Tibial nerve (tissue), 4 donors: Measurements from ENCODE around the gene WNT6. TPM values are rescaled to one million over a fixed set of nuclear protein-coding genes. Genes with fewer than 3 reads are reported as not detected.

ENCODE experiments used
- DNase-seq, 2 donors: peaks; one replicate each; pipeline ENCODE4 v3.0.0-alpha.2; 2019; ENCODE audit warnings: low spot score in 2 of 2
- H3K27ac ChIP-seq, 4 donors: fragments of 200-600 bp; sonication (generic) in 3 of 4; one replicate each; pipeline ENCODE4 v1.5.1; 2017 to 2019; ENCODE audit warnings: mild to moderate bottlenecking in 1 of 4
- H3K27me3 ChIP-seq, 2 donors: fragments of 200-600 bp; sonication (generic) in 1 of 2; one replicate each; pipeline versions ENCODE4 v1.5.1 to v1.6.0; 2017 to 2019
- H3K36me3 ChIP-seq, 3 donors: fragments of 200-600 bp; sonication (generic); one replicate each; pipeline ENCODE4 v1.5.1; 2018 to 2019
- H3K4me1 ChIP-seq, 4 donors: fragments of 200-600 bp; sonication (generic) in 3 of 4; one replicate each; pipeline ENCODE4 v1.5.1; 2017 to 2019
- H3K4me3 ChIP-seq, 4 donors: fragments of 200-600 bp; sonication (generic) in 3 of 4; one replicate each; pipeline ENCODE4 v1.5.1; 2017 to 2019; ENCODE audit warnings: mild to moderate bottlenecking in 1 of 4, moderate library complexity in 1 of 4
- H3K9me3 ChIP-seq, 4 donors: fragments of 200-600 bp; sonication (generic) in 3 of 4; one replicate each; pipeline ENCODE4 v1.5.1; 2017 to 2019
- EP300 ChIP-seq, 2 donors: sonication (generic); formaldehyde crosslinking; IDR thresholded peaks; one replicate each; pipeline ENCODE4 v1.6.1; 2017; ENCODE audit warnings: antibody characterized with exemption in 2 of 2, mild to moderate bottlenecking in 1 of 2
- POLR2A ChIP-seq, 2 donors: fragments of 450-650 bp; IDR thresholded peaks; one replicate each; pipeline ENCODE4 v1.6.1; 2017; ENCODE audit warnings: antibody characterized with exemption in 2 of 2, mild to moderate bottlenecking in 2 of 2, moderate library complexity in 2 of 2
- WGBS, 2 donors: methylation state at CpG; one replicate each; pipeline ENCODE4 v1.1.5; 2018; 5-methylcytosine and 5-hydroxymethylcytosine counted together
- total RNA-seq, 4 donors: library from RNA; depleted of rRNA; stranded (reverse); fragments of >200 nt; gene quantifications; one replicate each; pipeline ENCODE4 v1.1.0, GENCODE V29; 2016
- TF ChIP-seq, protein P1 (sequence below), 5 experiments: fragments of 200-600 bp in 3 of 5; fragments of 450-650 bp in 2 of 5; sonication (generic) in 3 of 5; IDR thresholded peaks; one replicate each; pipeline ENCODE4 v1.5.1; 2016 to 2019; ENCODE audit warnings: antibody characterized with exemption in 5 of 5, mild to moderate bottlenecking in 3 of 5, moderate library complexity in 2 of 5

The WNT6 gene
- total RNA-seq, 4 donors from 2014 or later = 26.1 to 81.5 (median 48.2) TPM

DNA sequence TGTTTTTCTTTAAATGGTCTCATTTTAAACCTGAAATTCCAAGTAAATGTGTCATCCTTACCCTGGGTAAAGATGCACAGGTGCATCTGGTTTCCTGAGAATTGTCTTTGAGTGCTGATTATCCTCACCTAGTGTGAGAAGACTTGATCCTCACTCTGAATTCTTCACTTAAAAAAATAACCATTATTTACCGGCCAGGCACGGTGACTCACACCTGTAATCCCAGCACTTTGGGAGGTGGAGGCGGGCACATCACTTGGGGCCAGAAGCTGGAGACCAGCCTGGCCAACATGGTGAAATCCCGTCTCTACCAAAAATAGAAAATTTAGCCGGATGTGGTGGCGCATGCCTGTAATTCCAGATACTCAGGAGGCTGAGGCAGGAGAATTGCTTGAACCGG, 9.9 kb upstream of the WNT6 start:
- WGBS, 2 donors = 78 to 82% methylated on average over 7 of the region's 7 CpGs
- H3K27me3 ChIP-seq = peaks cover 0 to 46% of the 10 kb centered on the region in 2 donors
- H3K4me1 ChIP-seq = peaks cover 0 to 17% (median 0%) of the 10 kb centered on the region in 4 donors
- no peak overlapping the region for H3K4me3 ChIP-seq
- no peak overlapping the region for H3K27ac ChIP-seq
- no peaks in the 10 kb centered on the region for H3K9me3 ChIP-seq
- no peaks in the 10 kb centered on the region for H3K36me3 ChIP-seq
- TF ChIP-seq, protein P1, sequence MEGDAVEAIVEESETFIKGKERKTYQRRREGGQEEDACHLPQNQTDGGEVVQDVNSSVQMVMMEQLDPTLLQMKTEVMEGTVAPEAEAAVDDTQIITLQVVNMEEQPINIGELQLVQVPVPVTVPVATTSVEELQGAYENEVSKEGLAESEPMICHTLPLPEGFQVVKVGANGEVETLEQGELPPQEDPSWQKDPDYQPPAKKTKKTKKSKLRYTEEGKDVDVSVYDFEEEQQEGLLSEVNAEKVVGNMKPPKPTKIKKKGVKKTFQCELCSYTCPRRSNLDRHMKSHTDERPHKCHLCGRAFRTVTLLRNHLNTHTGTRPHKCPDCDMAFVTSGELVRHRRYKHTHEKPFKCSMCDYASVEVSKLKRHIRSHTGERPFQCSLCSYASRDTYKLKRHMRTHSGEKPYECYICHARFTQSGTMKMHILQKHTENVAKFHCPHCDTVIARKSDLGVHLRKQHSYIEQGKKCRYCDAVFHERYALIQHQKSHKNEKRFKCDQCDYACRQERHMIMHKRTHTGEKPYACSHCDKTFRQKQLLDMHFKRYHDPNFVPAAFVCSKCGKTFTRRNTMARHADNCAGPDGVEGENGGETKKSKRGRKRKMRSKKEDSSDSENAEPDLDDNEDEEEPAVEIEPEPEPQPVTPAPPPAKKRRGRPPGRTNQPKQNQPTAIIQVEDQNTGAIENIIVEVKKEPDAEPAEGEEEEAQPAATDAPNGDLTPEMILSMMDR (IDR thresholded peaks at IDR 0.05) = no peak
- TF ChIP-seq POLR2A (IDR thresholded peaks at IDR 0.05) (no peak), EP300 (IDR thresholded peaks at IDR 0.05) (no peak)
- no peak for DNase-seq

DNA sequence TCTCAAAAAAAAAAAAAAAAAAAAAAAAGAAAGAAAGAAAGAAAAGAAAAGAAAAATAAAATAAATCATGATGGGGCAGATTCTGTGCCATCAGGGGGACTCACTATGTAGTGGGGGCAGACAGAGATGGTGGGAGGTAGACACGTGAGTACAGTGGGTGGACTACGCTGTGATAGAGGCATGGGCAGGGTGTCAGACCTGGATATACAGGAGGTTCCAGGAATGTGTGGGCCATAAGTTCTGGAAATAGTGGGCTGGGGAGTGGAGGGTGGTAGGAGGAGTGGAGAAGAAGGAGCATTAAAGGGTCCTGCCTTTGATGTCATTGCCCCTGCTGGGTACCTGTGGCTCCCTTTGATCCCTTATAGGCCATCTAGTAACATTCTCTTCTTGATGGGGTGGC, 8.8 kb upstream of the WNT6 start:
- 74 to 81% methylated on average over 2 of the region's 2 CpGs for WGBS, 2 donors
- no peaks in the 10 kb centered on the region for H3K36me3 ChIP-seq
- TF ChIP-seq, protein P1 (IDR thresholded peaks at IDR 0.05) = no peak
- TF ChIP-seq POLR2A (IDR thresholded peaks at IDR 0.05) (no peak), EP300 (IDR thresholded peaks at IDR 0.05) (no peak)
- H3K4me1 ChIP-seq = peaks cover 0 to 20% (median 0%) of the 10 kb centered on the region in 4 donors
- H3K27me3 ChIP-seq = peaks cover 0 to 51% of the 10 kb centered on the region in 2 donors
- H3K9me3 ChIP-seq = no peaks in the 10 kb centered on the region
- DNase-seq = no peak
- no peak overlapping the region for H3K27ac ChIP-seq
- H3K4me3 ChIP-seq = no peak overlapping the region

DNA sequence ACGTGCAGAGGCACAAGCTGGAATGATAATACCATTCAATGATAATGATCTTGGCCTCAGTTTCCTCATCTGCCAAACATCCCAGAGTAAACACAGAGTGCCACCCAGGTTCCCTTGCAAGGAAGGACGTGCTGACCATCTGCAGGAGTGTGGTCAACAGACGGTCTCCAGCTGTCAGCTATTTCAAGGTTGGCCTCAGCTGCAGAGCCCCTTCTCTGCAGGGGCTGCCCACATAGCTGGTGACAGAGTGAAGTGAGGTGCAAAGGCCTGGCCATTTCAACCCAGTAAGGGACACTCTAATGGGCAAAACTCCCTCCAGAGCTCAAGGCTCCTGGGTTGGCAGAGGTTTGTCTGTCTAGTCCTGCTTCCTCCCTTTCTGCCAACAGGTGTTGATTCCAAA, 8.3 kb upstream of the WNT6 start:
- H3K36me3 ChIP-seq = no peaks in the 10 kb centered on the region
- peaks cover 0 to 51% of the 10 kb centered on the region in 2 donors for H3K27me3 ChIP-seq
- H3K9me3 ChIP-seq = no peaks in the 10 kb centered on the region
- no peak for DNase-seq
- H3K4me3 ChIP-seq = no peak overlapping the region
- no peak for TF ChIP-seq EP300 (IDR thresholded peaks at IDR 0.05)
- no peak for TF ChIP-seq POLR2A (IDR thresholded peaks at IDR 0.05)
- TF ChIP-seq, protein P1 (IDR thresholded peaks at IDR 0.05) = no peak
- H3K4me1 ChIP-seq = peaks cover 0 to 24% (median 0%) of the 10 kb centered on the region in 4 donors
- no peak overlapping the region for H3K27ac ChIP-seq
- WGBS, 2 donors = 32 to 35% methylated on average over 3 of the region's 3 CpGs

DNA sequence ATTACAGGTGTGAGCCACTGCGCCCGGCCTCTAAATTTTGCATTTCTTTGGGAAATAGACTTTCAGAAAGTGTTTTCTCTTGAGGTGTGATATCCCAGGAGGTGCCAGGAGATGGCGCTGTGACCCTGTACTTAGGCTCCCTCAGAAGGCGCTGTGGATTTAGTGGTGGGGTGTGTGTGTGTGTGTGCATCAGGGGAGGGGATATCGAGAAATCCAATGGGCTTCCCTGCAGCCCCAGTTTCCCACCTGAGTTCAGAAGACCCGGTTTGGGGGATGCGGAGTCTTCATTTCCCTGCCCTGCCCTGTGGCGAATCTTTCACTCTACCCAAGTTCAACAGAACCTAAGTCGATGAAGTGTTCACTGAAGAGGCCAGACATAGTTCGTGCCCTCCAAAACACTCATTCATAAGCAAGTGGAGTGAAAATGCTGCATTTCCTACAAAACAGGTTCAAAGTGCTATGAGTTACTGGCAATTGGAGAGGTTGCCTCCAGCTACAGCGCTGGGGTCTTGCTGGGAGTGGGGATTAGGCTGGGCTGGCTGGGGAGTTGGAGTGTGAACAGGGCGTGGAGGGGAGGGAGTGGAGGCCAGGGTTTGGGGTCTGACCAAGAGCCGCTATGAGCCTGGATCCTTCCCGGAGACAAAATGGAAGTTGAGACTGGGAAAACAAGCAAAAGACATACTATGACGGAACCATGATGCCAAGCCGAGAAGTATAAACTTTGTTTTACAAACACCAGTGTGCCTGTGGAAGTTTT, 6.5 kb upstream of the WNT6 start:
- peak; percentile 60 to 72 for DNase-seq
- Histone ChIP-seq H3K4me1 (peaks cover 0 to 32% (median 0%) of the 10 kb centered on the region in 4 donors), H3K9me3 (no peaks in the 10 kb centered on the region), H3K36me3 (no peaks in the 10 kb centered on the region), H3K4me3 (no peak overlapping the region), H3K27ac (no peak overlapping the region), H3K27me3 (peaks cover 0 to 51% of the 10 kb centered on the region in 2 donors)
- TF ChIP-seq EP300 (IDR thresholded peaks at IDR 0.05) = no peak
- TF ChIP-seq, protein P1 (IDR thresholded peaks at IDR 0.05) = peak; percentile 62 to 84 (median 82)
- no peak for TF ChIP-seq POLR2A (IDR thresholded peaks at IDR 0.05)
- 29% methylated on average over 16 of the region's 16 CpGs for WGBS, 2 donors

DNA sequence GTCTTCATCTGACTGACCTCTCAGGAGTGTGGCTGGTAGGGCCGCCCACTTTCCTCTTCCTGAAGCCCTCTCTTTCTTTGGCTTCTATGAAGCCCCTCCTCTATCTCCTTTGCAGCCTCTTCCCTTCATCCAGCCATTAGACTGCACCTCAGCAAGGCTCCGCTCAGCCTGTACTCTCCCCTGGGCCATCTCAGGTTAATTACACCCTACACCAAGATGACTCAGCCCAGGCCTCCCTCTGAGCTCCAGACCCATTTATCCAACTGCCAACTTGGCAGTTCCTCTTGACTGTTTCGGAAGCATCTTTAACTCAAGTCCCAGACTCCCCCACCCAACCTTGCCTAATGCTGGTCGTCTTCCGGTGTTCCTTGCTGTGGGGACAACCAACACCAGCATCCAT, 5.8 kb upstream of the WNT6 start:
- peaks cover 0 to 51% of the 10 kb centered on the region in 2 donors for H3K27me3 ChIP-seq
- H3K4me1 ChIP-seq = peaks cover 0 to 39% (median under 1%) of the 10 kb centered on the region in 4 donors
- H3K9me3 ChIP-seq = no peaks in the 10 kb centered on the region
- no peak overlapping the region for H3K4me3 ChIP-seq
- TF ChIP-seq, protein P1 (IDR thresholded peaks at IDR 0.05) = no peak
- no peak for TF ChIP-seq EP300 (IDR thresholded peaks at IDR 0.05)
- TF ChIP-seq POLR2A (IDR thresholded peaks at IDR 0.05) = no peak
- no peak for DNase-seq
- no peak overlapping the region for H3K27ac ChIP-seq
- H3K36me3 ChIP-seq = no peaks in the 10 kb centered on the region
- WGBS, 2 donors = 72 to 78% methylated on average over 5 of the region's 5 CpGs
